Mucosa of rectum (tissue), 2 donors: ENCODE data around the gene SORCS2.

Source experiments
- H3K27ac ChIP-seq, 2 donors: one replicate each; pipeline ENCODE4 v1.7.0; 2013; ENCODE audit warnings: inconsistent platforms in 2 of 2, low read depth in 2 of 2, low read length in 2 of 2
- H3K27me3 ChIP-seq, 2 donors: one replicate each; pipeline ENCODE4 v1.7.0; 2013; ENCODE audit warnings: low read length in 2 of 2; ENCODE audit not compliant: control insufficient read depth in 2 of 2, insufficient read depth in 2 of 2
- H3K36me3 ChIP-seq, 2 donors: one replicate each; pipeline ENCODE4 v1.7.0; 2013; ENCODE audit warnings: low read length in 2 of 2; ENCODE audit not compliant: control insufficient read depth in 2 of 2, insufficient read depth in 2 of 2
- H3K4me1 ChIP-seq, 2 donors: one replicate each; pipeline ENCODE4 v1.7.0; 2013; ENCODE audit warnings: low read length in 2 of 2, mild to moderate bottlenecking in 1 of 2; ENCODE audit not compliant: control insufficient read depth in 2 of 2, insufficient read depth in 2 of 2
- H3K4me3 ChIP-seq, 2 donors: one replicate each; pipeline ENCODE4 v1.7.0; 2013; ENCODE audit warnings: low read length in 2 of 2
- H3K9ac ChIP-seq, 2 donors: one replicate each; pipeline ENCODE4 v1.7.0; 2013; ENCODE audit warnings: low read length in 2 of 2, low read depth in 1 of 2, mild to moderate bottlenecking in 1 of 2
- H3K9me3 ChIP-seq, 2 donors: one replicate each; pipeline ENCODE4 v1.7.0; 2013; ENCODE audit warnings: low read length in 2 of 2; ENCODE audit not compliant: control insufficient read depth in 2 of 2
- donor health status: healthy.
- donor health status: Normal muscosa, but diverticular disease.

Gene SORCS2

DNA sequence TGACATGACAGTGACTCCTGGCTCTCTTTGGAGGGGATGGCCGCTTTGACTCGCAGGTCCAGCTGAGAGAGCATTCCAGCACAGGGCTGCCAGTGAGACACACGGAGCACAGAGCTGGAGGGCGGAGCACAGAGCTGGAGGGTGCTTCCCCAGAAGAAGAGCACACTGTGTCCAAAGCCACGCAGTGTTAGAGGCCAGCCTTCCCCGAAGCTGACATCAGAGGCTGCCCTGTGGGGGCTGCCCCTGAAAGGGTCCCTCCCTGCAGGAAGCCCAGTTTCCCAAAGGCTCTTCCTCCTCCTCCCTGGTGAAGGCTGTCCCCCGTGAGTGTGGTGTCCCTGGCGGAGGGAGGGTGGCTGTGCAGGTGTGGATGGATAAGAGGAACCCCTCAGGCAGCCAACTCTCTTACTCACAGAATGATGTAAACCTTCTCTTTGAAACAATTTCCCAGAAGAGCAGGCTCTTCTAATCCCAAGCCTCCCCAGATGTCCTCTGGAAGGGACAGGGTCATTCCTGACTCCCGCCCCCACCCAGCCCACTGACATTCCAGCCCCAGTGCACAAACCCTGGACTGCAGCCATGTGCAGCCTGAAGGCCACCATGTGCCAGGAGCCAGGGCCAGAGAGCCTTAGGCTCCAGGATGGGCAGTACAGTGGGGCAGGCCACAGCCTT, 189.0 kb downstream of the SORCS2 start:
- H3K4me3 ChIP-seq, result no peak overlapping the region
- H3K9me3 ChIP-seq, result no peaks in the 10 kb centered on the region
- no peaks in the 10 kb centered on the region for H3K36me3 ChIP-seq
- H3K4me1 ChIP-seq, result no peaks in the 10 kb centered on the region
- H3K27ac ChIP-seq, result no peak overlapping the region
- H3K9ac ChIP-seq, result no peak overlapping the region
- H3K27me3 ChIP-seq, result no peaks in the 10 kb centered on the region

GRCh38 chr4:7381890-7382633, 189.7 kb downstream of the SORCS2 start:
- Histone ChIP-seq H3K9ac (no peak overlapping the region), H3K27ac (no peak overlapping the region), H3K27me3 (no peaks in the 10 kb centered on the region)

GRCh38 chr4:7382634-7383014, 190.3 kb downstream of the SORCS2 start:
- Histone ChIP-seq H3K4me3 (no peak overlapping the region), H3K27me3 (no peaks in the 10 kb centered on the region), H3K4me1 (no peaks in the 10 kb centered on the region), H3K27ac (no peak overlapping the region), H3K36me3 (no peaks in the 10 kb centered on the region), H3K9ac (no peak overlapping the region), H3K9me3 (no peaks in the 10 kb centered on the region)

More at GRCh38 chr4:7381890-7382633, 189.7 kb downstream of the SORCS2 start:
- H3K4me3 ChIP-seq, result no peak overlapping the region
- H3K9me3 ChIP-seq, result no peaks in the 10 kb centered on the region
- no peaks in the 10 kb centered on the region for H3K4me1 ChIP-seq
- no peaks in the 10 kb centered on the region for H3K36me3 ChIP-seq

DNA sequence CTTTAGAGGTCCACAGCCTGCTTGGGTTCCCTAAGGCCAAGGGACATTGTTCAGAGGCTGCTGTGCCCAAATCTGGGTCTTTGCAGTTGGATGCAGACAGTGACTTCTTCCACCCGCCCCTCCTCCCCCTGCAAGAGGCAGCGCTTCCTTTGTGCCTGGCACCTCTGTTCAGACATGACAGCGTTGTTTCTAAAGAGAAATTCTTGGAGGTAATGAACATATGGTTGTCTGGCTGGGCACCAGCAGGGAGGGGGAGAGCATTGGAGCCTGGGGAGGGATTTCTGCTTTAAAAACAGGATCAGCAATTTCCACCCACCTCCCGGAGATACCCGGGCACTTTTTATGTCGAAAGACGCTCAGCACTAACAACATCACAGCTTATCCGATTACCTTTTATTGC, 190.9 kb downstream of the SORCS2 start:
- H3K9me3 ChIP-seq, result no peaks in the 10 kb centered on the region
- no peak overlapping the region for H3K4me3 ChIP-seq
- H3K27ac ChIP-seq, result no peak overlapping the region
- no peaks in the 10 kb centered on the region for H3K36me3 ChIP-seq
- no peaks in the 10 kb centered on the region for H3K27me3 ChIP-seq
- H3K9ac ChIP-seq, result no peak overlapping the region
- H3K4me1 ChIP-seq, result no peaks in the 10 kb centered on the region

- H3K4me3 ChIP-seq, result no peak overlapping the region
- no peaks in the 10 kb centered on the region for H3K36me3 ChIP-seq
- H3K9me3 ChIP-seq, result no peaks in the 10 kb centered on the region
- H3K27ac ChIP-seq, result no peak overlapping the region
- no peaks in the 10 kb centered on the region for H3K4me1 ChIP-seq
- no peaks in the 10 kb centered on the region for H3K27me3 ChIP-seq
- H3K9ac ChIP-seq, result no peak overlapping the region
These were observed 191.9 kb downstream of the SORCS2 start for GRCh38 chr4:7384003-7384928.

- no peaks in the 10 kb centered on the region for H3K9me3 ChIP-seq
- no peaks in the 10 kb centered on the region for H3K36me3 ChIP-seq
- H3K9ac ChIP-seq, result no peak overlapping the region
- no peaks in the 10 kb centered on the region for H3K27me3 ChIP-seq
- H3K27ac ChIP-seq, result no peak overlapping the region
- no peak overlapping the region for H3K4me3 ChIP-seq
- no peaks in the 10 kb centered on the region for H3K4me1 ChIP-seq
These were observed 192.9 kb downstream of the SORCS2 start for GRCh38 chr4:7384929-7385890.

DNA sequence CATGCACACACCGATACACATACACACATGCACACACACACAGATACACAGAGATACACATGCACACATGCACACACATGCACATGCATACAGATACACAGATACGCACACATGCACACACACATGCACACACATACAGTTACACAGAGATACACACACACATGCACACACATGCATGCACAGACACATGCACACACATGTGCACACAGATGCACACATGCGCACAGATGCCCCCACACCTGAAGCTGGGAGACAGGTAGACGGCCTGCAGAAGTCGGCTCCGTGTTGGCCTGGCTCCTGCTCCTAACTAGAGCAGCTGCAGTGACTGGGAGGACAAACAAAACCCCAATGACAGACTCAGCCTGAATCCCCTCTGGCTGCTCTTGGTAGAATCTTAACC, 195.6 kb downstream of the SORCS2 start:
- no peak overlapping the region for H3K27ac ChIP-seq
- no peaks in the 10 kb centered on the region for H3K36me3 ChIP-seq
- no peak overlapping the region for H3K4me3 ChIP-seq
- no peaks in the 10 kb centered on the region for H3K9me3 ChIP-seq
- no peaks in the 10 kb centered on the region for H3K4me1 ChIP-seq
- no peak overlapping the region for H3K9ac ChIP-seq
- H3K27me3 ChIP-seq, result peaks cover 0 to 4% of the 10 kb centered on the region in 2 donors

GRCh38 chr4:7388627-7389026, 196.3 kb downstream of the SORCS2 start:
- no peak overlapping the region for H3K4me3 ChIP-seq
- H3K9me3 ChIP-seq, result no peaks in the 10 kb centered on the region
- H3K9ac ChIP-seq, result no peak overlapping the region
- H3K4me1 ChIP-seq, result no peaks in the 10 kb centered on the region
- H3K36me3 ChIP-seq, result no peaks in the 10 kb centered on the region
- no peak overlapping the region for H3K27ac ChIP-seq
- H3K27me3 ChIP-seq, result peaks cover 0 to 4% of the 10 kb centered on the region in 2 donors

DNA sequence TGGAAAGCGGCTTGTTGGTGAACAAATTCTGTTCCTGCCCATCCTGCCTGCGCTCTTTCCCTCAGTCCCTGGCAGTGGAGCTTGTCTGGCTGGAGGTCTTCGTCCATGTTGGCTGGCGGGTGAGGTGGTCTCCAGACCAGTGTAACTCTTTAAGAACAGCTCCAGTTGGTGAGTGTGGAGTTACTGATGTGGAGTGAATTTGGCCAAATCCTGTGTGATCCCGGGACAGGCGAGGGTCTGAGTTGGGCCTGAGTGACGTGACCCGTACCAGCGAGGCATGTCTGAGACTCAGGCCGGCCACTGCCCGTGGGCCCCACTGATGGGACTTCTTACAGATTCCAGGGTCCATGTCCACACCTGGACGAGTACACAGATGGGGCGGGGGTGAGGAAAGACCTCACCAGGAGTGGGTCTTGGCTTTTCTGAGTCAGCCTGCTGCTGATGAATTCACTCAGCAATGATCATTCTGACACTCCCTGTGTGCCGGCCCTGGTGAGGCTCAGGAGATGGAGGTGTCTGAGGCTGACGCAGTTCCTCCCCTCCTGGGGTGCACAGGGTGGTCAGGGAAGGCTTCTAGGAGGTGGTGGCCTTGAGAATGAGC, 196.9 kb downstream of the SORCS2 start:
- no peaks in the 10 kb centered on the region for H3K9me3 ChIP-seq
- no peaks in the 10 kb centered on the region for H3K36me3 ChIP-seq
- H3K4me3 ChIP-seq, result no peak overlapping the region
- H3K27me3 ChIP-seq, result peaks cover 0 to 4% of the 10 kb centered on the region in 2 donors
- H3K9ac ChIP-seq, result no peak overlapping the region
- no peak overlapping the region for H3K27ac ChIP-seq
- H3K4me1 ChIP-seq, result no peaks in the 10 kb centered on the region
